Mesothelial cell of epicardium (in vitro differentiated cells): ENCODE data around the gene SS18L1. TPM values are rescaled to one million over a fixed set of nuclear protein-coding genes. Genes with fewer than 3 reads are reported as not detected.

Experiments
- DNase-seq, 2 experiments: peaks; one replicate each; pipeline ENCODE4 v3.0.0; 2021; ENCODE audit warnings: low spot score in 2 of 2; ENCODE audit not compliant: unreplicated experiment in 2 of 2
- H3K27ac Mint-ChIP-seq: 2 replicates; pipeline ENCODE4 v1.8.0; 2021; ENCODE audit warnings: mixed read lengths
- H3K27me3 Mint-ChIP-seq: 2 replicates; pipeline ENCODE4 v1.8.0; 2021; ENCODE audit warnings: low read depth, mixed read lengths
- H3K36me3 Mint-ChIP-seq: 2 replicates; pipeline ENCODE4 v1.8.0; 2021; ENCODE audit warnings: mixed read lengths
- H3K4me1 Mint-ChIP-seq: 2 replicates; pipeline ENCODE4 v1.8.0; 2021; ENCODE audit warnings: mixed read lengths
- H3K4me3 Mint-ChIP-seq: 2 replicates; pipeline ENCODE4 v1.8.0; 2021; ENCODE audit warnings: mild to moderate bottlenecking, moderate library complexity, mixed read lengths
- H3K9me3 Mint-ChIP-seq: 2 replicates; pipeline ENCODE4 v1.8.0; 2021; ENCODE audit warnings: mixed read lengths
- CTCF ChIP-seq: fragments of 200-600 bp; sonication (generic); IDR thresholded peaks from one replicate; pipeline ENCODE4 v1.5.0; 2021; ENCODE audit warnings: antibody characterized with exemption; ENCODE audit not compliant: unreplicated experiment
- total RNA-seq: library from RNA; stranded (reverse); gene quantifications from 3 replicates; pipeline ENCODE4 v1.2.1, GENCODE V29; 2021

The SS18L1 gene
- total RNA-seq, 1 donor from 2014 or later: 27.5 TPM

DNA sequence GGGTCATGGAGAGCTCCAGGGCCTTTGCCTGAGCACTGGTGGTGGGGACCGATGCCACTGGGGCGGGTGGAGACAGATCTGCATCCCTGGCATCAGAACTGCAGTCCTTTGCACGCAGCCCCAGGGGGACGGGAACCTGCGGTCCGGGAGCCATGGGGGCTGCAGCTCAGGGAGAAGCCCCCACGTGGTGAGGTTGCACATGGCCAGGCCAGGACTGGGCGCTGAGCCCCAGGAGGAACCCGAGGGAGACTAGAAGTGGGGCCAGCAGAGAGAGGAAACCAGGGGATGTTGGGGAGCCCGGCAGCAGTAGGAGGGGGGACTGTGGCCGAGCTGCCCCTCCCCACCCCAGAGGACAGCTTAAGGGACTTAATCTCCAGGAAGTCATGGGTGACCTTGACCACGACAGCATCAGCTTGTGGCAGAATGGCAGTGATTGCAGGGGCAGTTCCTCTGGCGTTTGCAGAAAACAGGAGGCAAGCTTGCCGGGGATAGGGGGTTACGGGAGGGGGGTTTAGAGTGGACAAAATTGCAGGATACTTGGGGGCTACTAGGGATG lies 39.3 kb upstream of the SS18L1 start:
- H3K4me1 Mint-ChIP-seq: peaks cover 4% of the 10 kb centered on the region

GRCh38 chr20:62104791-62105345 lies 38.7 kb upstream of the SS18L1 start:
- H3K27ac Mint-ChIP-seq: no peak overlapping the region
- H3K4me3 Mint-ChIP-seq: no peak overlapping the region
- peaks cover 4% of the 10 kb centered on the region for H3K4me1 Mint-ChIP-seq
- H3K9me3 Mint-ChIP-seq: peaks cover 24% of the 10 kb centered on the region
- H3K36me3 Mint-ChIP-seq: peaks cover 2% of the 10 kb centered on the region
- TF ChIP-seq CTCF: no peak
- DNase-seq: no peak
- H3K27me3 Mint-ChIP-seq: peaks cover 14% of the 10 kb centered on the region

More for the DNA sequence above, 39.3 kb upstream of the SS18L1 start:
- DNase-seq: no peak
- peaks cover 17% of the 10 kb centered on the region for H3K27me3 Mint-ChIP-seq
- TF ChIP-seq CTCF: no peak
- H3K27ac Mint-ChIP-seq: no peak overlapping the region
- peaks cover 1% of the 10 kb centered on the region for H3K36me3 Mint-ChIP-seq
- H3K4me3 Mint-ChIP-seq: no peak overlapping the region
- H3K9me3 Mint-ChIP-seq: peaks cover 22% of the 10 kb centered on the region

DNA sequence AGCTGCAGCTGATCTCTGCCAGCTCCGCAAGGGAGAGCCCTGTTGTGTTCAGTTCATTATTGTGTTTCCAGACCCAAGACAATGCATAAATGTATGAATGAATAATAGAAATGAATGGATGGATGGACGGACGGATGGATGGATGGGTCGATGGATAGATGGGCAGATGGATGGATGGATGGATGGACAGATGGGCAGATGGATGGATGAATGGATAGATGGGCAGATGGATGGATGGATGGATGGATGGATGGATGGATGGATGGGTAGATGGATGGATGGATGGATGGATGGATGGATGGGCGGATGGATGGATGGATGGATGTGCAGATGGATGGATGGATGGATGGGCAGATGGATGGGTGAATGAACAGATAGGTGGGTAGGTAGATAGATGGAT lies 38.0 kb upstream of the SS18L1 start:
- H3K36me3 Mint-ChIP-seq: peaks cover 2% of the 10 kb centered on the region
- H3K27me3 Mint-ChIP-seq: peaks cover 10% of the 10 kb centered on the region
- DNase-seq: no peak
- H3K27ac Mint-ChIP-seq: no peak overlapping the region
- H3K4me1 Mint-ChIP-seq: peaks cover 4% of the 10 kb centered on the region
- peaks cover 28% of the 10 kb centered on the region for H3K9me3 Mint-ChIP-seq
- no peak for TF ChIP-seq CTCF
- no peak overlapping the region for H3K4me3 Mint-ChIP-seq

DNA sequence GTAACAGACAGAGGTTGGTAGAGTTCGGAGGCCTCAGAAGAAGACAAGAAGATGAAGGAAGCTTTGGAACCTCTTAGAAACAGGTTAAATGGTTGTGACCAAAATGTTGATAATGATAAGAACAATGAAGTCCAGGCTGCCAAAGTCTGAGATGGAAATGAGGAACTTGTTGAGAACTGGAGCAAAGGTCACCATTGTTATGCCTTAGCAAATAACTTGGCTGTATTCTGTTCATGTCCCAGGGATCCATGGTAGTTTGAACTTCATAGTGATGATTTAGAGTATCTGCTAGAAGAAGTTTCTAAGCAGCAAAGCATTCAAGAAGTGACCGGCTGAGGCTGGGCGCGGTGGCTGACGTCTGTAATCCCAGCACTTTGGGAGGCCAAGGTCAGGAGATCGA lies 32.4 kb upstream of the SS18L1 start:
- Mint-ChIP-seq H3K27me3 (peaks cover 20% of the 10 kb centered on the region), H3K9me3 (peaks cover 24% of the 10 kb centered on the region), H3K27ac (no peak overlapping the region), H3K4me3 (no peak overlapping the region), H3K36me3 (peaks cover 2% of the 10 kb centered on the region), H3K4me1 (no peaks in the 10 kb centered on the region)
- no peak for DNase-seq
- no peak for TF ChIP-seq CTCF

DNA sequence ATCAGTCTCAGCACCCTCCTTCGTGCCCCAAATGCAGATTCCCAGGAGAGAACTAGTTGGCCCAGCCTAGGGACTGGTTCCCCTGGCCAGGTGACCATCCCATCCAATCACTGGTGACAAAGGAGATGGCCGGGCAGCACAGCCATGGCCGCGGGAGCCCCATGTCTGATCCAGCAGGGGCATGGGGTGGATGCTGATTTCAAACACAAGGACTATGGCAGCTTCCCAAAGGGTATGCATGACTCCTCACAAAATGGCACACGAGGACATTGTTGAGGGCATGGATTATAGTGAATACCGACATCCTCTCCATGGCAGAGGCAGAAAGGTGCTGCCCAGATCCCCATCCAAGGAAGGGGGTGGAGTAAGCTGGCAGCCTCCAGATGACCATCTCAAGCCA lies 31.2 kb upstream of the SS18L1 start:
- TF ChIP-seq CTCF: no peak
- peaks cover 2% of the 10 kb centered on the region for H3K36me3 Mint-ChIP-seq
- no peak for DNase-seq

More for the DNA sequence above, 31.2 kb upstream of the SS18L1 start:
- Mint-ChIP-seq H3K27me3 (peaks cover 24% of the 10 kb centered on the region), H3K27ac (no peak overlapping the region), H3K4me1 (no peaks in the 10 kb centered on the region), H3K9me3 (peaks cover 21% of the 10 kb centered on the region), H3K4me3 (no peak overlapping the region)
